ENCODE data around the gene LIPH.

GRCh38 chr3:185473290-185473815 is 79.0 kb downstream of the LIPH start:
- TF ChIP-seq CTCF (IDR thresholded peaks at IDR 0.05) (no peak), POLR2AphosphoS5 (IDR thresholded peaks at IDR 0.05) (no peak), EP300 (IDR thresholded peaks at IDR 0.05) (no peak)

Measured in gastroesophageal sphincter (tissue), 3 donors.